NCI-H2107 treated with DMSO at 0.1 percent for 48 hours (cell line): ENCODE measurements around the gene CDC25A.
A peak's percentile ranks its signal among the peaks of the same experiment; 100 is the strongest.

Source experiments
- DNase-seq: peaks from one replicate; lab custom pipeline; 2025; ENCODE audit not compliant: unreplicated experiment; lab: John Stamatoyannopoulos, UW

Gene CDC25A

DNA sequence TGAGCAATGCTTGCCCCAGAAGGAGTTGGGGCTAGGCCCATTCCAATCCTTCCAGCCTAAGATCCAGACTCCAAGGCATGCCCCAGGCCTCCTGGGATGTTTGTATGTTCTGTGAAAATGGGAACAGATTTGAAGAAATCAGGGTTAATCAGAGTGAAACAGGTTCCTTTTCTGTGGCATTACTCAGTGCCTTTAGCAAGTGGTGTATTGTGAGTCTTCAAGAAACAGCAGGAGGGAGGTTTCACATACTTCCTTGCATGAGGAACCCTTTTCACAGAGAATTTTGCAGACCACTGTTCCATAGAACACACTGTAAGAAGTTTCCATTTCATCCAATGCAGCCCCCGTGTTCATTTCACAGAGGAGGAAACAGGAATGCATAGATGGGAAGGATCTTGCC lies 8.4 kb upstream of the CDC25A start:
- DNase-seq = no peak

DNA sequence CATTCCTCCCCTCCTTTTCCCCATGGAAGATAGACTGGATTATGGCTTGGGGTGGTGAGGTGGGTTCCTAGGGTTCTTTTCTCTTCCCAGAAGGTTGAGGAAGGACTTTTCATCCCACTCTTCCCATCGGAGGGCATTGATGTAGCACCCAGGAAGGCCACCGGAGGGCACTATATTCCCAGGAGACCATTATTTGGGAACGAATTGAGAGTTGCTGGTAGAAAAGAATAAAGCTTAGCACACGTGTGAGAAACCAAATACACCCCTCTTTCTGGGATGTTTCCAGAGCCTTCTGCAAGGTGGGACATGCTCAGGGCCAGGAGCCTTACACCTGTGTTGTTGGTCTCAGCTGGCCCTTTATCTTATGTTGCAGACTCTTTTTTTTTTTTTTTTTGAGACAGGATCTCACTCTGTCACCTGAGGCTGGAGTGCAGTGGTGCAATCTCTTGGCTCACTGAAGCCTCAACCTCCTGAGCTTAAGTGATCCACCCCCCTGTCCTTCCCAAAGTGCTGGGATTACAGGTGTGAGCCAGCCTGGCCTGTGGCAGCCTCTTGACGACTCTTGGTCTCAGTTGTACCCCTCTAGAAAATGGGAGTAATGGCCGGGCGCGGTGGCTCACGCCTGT lies 6.3 kb upstream of the CDC25A start:
- DNase-seq = peak; percentile 42

DNA sequence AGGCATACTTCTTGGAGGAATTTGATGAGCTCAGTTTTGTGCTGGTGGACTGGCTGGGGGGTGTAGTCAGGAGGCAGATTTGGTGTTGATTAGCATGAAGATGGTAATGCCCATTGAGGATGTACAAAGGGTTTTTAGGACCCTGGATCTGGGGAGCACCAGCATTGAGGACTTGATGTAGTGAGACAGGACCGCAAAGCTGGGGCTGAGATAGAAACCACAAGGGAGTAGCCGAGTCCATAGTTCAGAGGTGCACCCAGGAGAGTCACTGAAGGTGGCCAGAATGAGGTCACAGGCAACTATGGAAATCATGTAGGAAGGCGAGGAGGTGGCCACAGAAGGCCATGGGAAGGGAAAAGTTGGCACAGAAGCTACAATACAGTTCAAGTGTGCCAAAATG lies 2.7 kb upstream of the CDC25A start:
- no peak for DNase-seq

DNA sequence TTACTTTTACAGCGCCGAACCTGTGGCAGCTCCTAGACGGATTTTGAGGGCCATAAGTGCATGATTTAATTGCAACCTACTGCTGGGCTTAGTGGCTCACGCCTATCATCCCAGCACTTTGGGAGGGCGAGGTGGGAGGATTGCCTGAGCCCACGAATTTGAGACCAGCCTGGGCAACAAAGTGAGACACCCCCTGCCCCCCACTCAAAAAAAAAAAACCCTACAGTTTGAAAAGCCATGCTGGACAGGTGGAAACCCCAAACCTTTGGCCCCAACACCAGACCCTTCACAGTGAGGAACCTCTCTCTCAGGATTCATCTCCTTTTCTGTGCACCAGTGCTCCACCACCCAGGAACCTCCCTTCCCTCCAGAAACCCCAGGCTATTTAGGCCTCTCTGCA lies 1.1 kb upstream of the CDC25A start:
- DNase-seq = no peak

DNA sequence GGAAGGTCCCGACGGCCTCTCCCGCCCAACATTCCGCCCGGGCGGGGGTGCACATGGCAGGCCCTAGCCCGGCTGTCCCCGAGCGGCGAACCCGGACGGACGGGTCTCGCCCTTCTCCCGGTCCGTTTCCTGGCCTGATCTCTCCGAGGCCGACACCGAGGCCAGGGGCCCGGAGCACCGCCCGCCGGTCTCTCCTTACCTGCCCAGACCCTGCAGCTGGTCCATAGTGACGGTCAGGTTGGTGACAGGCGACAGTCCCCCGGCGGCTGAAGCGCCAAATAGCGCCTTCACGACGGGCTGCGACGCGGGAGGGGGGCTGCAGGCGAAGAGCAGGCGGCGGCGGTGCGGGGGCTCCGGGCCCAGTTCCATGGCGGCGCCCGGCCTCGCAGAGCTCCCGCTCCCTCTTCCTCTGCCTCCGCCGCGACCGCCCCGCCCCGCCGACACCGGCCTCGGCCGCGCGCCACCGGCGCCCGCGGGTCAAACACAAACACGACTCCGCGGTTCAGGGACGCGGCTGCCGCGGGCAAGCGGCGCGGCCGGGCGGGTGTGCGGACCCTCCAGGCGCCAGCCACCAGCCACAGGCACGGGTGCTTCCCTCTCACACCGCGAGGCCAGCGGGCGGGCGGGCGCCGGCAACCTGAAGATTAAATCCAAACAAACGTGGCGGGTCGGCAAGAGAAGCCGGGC lies 495 bp downstream of the CDC25A start:
- DNase-seq = no peak

DNA sequence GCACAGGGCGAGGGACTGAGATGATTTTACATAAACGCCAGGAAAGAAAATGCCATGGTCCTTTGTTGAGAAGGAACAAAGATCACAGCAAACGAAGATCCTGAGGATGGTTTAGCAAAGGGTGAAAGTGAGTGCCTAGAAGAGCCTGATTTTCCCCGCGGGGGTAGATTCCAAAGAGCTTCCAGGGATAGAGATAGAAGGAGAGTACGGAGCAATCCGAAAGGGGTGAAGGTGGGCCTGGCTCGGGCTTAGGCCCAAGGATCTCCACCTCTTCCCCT lies 977 bp downstream of the CDC25A start:
- DNase-seq = no peak

DNA sequence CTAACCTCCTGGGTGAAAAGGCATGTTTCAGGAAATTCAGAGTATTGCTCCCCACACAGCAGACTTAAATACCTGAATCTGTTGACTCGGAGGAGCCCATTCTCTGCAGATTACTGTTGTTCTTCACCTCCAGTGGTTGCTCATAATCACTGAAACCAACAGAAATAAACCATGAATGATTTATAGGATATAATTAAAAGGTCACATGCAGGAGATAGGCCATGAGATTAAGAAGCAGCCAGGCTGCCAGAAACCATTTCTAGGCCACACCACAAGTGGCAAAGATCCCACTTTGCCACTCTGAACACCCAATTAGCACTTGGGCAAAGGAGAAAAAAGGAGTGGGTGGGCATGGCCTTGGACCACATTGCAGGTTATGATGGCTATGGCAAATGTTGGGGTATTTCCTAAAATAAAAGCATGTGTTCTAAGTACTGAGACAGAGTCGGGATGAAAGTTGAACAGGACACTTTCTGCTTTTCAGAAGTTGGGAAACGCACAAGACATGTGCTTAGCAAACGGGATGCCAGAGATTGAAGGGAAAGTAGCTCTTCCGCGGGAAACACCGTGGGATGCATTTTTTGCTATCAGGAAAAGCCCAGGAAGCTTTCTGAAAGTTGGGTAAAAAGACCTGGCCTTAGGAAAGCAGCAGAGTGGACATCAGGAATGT lies 1.5 kb downstream of the CDC25A start:
- no peak for DNase-seq

DNA sequence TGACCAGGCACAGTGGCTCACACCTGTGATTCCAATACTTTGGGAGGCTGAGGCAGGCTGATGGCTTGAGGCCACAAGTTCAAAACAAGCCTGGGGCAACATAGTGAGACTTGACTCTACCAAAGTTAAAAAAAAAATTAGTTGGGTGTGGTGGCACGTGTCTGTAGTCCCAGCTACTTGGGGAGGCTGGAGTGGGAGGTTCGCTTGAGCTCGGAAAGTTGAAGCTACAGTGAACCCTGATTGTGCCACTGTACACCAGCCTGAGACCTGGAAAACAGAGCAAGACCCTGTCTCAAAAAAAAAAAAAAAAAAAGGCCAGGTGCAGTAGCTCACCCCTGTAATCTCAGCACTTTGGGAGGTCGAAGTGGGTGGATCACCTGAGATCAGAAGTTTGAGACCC lies 3.1 kb downstream of the CDC25A start:
- DNase-seq = no peak

DNA sequence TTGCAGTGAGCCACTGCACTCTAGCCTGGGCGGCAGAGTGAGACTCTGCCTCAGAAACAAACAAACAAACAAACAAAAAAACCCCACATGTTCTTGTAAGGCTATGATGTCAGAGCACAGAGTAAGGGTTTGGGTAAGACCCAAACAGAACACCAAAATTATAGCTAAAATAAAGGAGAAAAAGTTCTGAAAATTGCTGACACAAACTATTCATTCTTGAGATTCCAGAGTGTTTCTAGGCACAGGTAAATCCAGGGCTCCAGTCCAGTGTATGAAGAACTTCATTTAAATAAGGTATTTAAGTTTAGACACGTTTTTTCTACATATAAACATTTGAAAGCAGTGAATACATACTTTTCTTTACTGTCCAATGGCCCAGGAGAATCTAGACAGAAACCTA lies 3.9 kb downstream of the CDC25A start:
- no peak for DNase-seq

DNA sequence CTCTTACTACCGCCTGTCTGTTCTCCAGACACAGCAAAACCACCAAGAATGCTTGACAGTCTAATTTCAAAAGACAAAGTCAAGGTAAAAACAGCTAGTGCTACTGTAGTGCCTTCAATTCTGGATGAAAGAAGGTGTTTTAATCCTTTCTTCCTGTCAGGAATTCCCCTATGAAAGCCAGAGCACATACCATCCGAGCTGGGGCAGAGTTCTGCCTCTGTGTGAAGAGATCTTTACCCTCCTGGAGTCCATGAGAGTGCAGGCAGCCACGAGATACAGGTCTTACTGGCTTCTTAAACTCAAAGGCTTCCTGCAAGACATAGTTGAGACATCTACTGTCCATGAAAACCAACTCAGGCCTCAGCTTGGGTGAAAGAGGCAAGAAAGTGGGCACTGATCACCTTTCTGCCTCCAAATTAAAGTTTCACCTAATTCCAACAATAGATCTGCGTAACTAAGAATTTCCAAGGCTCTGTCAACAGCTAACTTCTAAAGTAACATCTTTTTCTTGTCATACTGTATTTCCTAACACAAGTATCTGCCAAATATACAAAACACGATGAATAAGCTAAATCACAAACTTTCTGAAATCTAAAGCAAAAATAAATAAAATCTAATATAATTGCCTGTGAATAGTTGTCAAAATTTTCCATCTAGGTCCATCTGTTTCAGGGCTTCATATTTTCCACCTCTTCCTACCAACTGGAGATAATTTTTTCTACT lies 7.5 kb downstream of the CDC25A start:
- no peak for DNase-seq

DNA sequence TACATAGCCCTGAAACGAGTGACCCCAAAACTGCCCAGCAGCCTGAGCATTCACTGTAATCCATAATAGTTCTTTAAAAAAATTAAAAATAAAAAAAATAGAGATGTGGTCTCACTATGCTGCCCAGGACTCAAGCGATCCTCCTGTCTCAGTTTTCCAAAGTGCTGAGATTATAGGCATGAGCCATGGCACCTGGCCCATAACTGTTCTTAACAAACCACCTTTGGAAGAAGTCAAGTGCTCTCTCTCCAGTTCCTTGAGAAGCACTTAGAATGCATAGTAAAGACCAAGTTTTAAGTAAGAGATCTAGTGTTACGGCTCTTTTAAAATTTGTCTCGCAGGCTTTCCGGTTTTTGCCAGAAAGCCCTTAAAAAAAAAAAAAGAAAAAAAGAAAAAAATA lies 8.2 kb downstream of the CDC25A start:
- DNase-seq = no peak

DNA sequence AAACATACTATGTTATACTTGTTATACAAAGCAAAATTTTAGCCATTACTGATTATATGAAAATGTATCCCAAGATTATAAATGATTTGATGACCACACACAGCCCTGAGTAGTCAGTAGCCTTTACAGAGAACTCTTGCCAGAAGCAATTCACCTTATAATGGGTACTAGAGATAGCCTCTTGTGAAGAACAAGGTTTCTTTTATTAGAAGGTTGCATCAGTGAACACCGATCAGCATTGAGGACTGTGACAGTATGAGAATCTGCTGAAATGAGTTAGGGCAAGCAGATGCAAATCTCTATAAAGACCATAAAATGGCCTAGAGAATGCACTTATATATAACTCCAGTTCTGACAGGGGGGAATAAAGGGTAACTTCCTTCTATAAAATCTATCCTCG lies 10.1 kb downstream of the CDC25A start:
- DNase-seq = no peak

DNA sequence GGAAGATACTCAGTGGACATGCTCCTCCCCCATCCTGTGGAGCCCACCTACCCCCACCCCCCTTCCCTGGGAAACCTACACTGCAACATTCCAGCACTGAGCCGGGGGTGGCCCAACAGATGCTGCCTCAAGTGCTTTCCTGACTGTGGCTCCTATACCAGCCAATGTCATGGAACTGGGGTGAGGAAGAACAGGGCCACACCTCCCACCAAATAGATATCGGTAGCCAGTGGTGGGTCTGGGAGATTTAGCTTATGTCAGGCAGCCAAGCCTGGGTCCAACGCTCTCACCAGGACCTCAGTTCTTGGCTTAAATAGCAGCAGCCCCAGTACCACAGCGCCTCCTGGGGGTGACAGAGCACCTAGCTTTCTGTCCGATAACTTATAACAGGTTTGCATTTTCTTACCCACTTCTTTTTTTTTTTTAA lies 30.3 kb downstream of the CDC25A start:
- no peak for DNase-seq

DNA sequence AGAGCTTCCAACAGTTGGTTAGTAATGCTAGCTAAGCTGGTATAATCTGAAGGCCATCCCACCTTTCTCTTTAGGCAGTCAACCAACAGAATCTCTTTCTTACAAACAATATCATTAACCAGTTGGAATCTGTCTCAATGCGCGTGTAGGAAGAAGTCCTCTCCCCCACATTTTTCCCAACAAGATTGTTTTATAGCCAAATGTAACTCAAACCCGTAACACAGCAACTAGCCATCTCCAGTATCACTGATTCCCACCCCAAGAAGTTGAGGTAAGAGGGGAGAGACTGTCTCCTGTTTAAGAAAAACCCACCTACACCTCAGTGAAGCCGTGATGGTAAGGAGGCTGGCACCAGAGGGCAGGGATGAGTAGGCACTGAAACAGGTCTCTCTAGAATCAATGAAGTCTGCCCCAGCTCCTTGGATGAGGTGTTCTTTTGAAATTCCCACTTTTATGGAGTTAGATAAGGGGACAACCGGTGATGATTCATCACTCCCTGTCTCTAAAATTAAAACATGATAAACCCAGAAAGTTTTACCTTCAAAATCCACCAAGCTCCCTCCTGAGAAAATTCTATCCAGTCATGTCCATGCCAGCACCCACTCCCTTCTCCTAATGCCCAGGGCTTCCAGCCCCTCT lies 30.9 kb downstream of the CDC25A start:
- DNase-seq = no peak

DNA sequence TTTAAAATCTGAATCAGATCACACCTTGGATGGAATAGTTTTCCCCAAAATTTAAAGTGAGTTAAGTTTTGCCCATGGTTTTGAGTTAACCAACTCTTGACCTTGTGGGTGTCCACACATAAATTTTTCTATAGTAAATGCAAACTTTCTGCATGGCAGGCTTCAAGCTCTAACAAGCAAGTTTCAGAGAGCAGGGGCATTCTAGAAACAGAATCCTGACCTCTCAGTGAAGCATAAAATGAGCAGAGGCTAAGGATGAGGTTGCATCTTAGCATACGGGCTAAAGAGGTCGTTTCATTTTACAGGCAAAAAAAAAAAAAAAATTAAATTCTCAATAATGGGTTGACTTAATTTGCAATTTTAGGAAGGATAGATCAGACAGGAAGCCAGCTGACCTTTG lies 32.1 kb downstream of the CDC25A start:
- DNase-seq = no peak

DNA sequence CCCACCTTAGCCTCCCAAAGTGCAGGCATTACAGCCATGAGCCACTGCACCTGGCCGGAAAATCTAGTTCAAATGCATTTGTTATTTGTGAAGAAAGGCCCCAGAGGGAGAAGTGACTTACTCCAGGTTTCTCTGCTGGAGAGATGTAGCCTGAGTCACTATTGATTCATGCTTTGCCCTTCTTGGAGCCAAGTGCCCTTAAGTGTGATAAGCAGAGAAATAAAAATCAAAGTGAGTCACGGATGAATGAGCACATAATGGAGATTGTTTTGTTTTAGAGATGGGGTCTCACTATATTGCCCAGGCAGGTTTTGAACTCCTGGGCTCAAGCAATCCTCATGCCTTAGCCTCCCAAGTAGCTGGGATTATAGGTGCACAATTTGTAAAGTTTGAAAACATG lies 33.1 kb downstream of the CDC25A start:
- DNase-seq = no peak

DNA sequence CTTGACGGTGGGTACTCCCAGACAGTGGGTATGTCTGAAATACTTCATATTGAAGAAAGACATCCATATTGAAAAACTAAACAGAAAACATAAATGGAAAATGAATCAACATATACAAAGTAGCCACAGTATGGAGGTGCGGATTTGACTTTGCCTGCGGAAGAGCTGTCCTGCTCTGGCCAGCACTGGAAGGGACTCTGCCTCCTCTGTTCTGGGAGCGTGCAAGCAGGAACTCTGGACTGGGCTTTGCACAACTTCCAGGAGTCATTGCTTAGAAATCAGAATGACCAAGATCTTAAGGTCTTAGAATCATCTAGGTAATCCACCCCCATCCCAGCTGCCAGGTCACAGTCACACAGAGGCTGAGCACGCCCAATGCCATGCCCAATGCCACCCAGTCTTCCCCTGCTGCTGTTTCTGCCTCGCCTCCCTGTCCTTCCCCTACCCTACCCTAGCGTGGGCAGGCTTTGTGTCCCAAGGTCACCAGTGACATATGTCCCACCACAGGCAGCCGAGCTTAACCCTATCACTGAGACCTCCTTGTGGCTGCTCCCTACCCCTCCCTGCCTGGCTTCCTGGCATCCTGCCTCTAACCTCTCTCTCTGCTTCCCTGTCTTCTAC lies 36.3 kb downstream of the CDC25A start:
- DNase-seq = no peak

DNA sequence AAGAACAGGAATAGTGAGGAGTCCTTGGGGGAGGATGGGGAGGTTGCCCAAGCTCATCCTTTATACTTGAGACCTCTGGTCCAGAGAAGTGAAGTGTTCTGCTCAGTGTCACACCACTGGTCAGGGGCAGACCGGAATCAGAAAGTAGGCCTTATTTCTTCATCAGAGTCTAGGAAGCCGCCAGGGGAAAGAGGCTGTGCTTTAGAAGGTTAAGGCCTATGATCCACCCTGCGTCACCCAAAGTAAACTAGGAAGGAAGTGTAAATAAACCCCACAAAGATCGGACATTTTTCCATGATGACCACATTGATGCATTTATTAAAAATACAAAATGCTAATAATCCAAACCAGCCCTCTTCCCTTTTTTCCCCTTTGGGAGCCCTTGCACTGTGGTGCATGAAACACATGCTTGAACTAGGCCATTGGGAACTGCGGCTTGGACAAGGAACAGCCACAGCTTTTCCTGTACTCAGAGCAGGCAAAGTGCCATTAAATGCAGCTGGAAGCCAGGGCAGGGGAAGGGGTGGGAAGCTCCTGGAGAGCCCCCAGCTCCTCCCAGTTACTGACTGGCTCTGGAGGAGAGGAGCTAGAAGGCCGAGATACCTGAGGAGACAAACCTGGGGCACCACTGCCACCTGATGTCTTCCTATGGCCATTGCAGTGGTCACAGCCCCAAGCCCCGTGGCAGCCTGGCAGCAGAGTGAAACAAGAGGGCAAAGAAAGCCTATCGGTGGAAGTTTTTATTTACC lies 37.0 kb downstream of the CDC25A start:
- DNase-seq = peak; percentile 63

DNA sequence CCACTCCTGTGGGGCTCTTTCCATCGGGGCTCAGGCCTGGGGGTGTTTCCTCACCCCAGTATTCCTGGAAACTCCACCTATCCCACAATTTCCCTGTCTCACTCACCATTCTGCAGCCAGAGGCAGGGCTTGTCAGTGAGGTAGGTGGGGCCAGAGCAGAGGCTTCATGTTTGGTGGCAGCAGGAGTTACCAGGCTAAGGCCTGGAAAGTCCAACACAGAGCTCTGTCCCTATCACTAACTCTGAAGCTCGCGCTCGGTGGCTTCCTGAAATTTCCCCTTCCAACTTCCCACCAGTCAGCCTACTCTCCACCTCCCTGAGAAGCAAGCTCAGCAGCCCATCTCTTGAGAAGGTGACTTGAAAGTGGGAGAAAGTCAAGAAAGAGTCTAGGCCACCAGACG lies 44.2 kb downstream of the CDC25A start:
- DNase-seq = no peak

DNA sequence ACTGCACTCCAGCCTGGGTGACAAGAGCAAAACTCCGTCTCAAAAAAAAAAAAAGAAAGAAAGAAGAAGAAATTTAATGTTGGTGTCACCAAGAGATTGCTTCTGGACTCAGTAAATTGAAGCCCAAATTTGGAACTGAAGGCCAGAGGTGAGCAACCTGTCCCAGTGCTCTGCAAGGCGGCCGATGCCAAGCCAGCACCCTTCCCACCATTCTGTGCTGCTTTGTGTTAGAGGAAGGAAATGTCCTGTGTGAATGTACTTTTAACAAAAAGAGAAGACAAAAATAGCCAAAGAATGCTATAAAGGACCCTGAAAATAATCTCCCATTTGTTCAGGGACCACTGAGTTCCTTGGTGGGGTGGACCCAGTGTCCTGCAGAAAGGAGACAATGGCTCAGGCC lies 44.6 kb downstream of the CDC25A start:
- DNase-seq = no peak
